ENCODE results near the gene SLC19A1. TPM values are rescaled to one million over a fixed set of nuclear protein-coding genes. Genes with fewer than 3 reads are reported as not detected.

Gene SLC19A1
- polyA plus RNA-seq, 1 of the 3 experiments (the other 2 are of a cell fraction) = 15.0 TPM

DNA sequence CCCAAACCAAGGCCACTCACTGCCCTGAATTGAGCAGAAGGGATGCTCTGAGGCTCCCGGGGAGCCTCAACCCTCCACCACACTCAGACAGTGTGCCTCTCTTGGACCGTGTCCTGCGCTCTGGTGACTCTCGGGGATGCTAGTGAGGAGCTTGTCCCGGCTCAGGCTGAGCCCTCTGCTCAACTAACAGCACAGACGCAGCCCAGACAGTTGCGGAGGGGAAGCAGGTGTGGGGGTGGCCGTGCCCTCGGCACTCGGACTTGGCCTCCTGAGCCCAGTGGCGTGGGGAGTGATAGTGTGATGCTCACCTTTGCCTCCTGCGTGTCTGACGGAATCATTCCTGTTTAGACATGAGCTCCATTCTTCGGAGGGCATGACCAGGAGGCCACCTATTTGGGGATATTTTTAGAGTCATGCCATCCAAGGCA, 15.4 kb upstream of the SLC19A1 start:
- 95% methylated on average over 7 of the region's 14 CpGs for WGBS (ENCODE audit: low lambda C conversion rate)

More for the DNA sequence above, 15.4 kb upstream of the SLC19A1 start:
- POLR2A ChIA-PET = interaction anchor here (2.2 kb wide), 1 partner anchor 38 kb away, joined by 15 read pairs; no protein-coding TSS in a partner anchor
- CTCF ChIA-PET = interaction anchor here (1.4 to 7.4 kb wide), 5 partner anchors 14 to 263 kb away, joined by 4 to 135 read pairs (median 38); no protein-coding TSS in a partner anchor
- no peak for DNase-seq
- Histone ChIP-seq H2AFZ (ENCODE audit: low read depth) (no peak overlapping the region), H3K9me3 (no peaks in the 10 kb centered on the region), H3K9me2 (no peaks in the 10 kb centered on the region), H3K79me2 (ENCODE audit: insufficient read depth) (no peaks in the 10 kb centered on the region), H3K9ac (no peak overlapping the region), H4K20me1 (ENCODE audit: insufficient read depth) (no peaks in the 10 kb centered on the region), H3K27ac (ENCODE audit: low read depth in 2 of 2, low read length in 1 of 2) (no peak overlapping the region), H3K36me3 (replicated peaks in 1 of 2; ENCODE audit: control insufficient read depth in 1 of 2, insufficient read depth in 2 of 2, low read length in 1 of 2) (no peaks in the 10 kb centered on the region), H3K4me2 (no peak overlapping the region), H3K4me1 (ENCODE audit: control insufficient read depth in 1 of 2, insufficient read depth in 2 of 2, low read depth in 1 of 2, low read length in 1 of 2) (peaks cover 0 to 18% of the 10 kb centered on the region in 2 experiments; a peak in 1 of 4 replicates), H3K27me3 (ENCODE audit: insufficient read depth) (no peaks in the 10 kb centered on the region), H3F3A (replicated peaks; ENCODE audit: insufficient read depth) (peaks cover 6% of the 10 kb centered on the region), H3K4me3 (ENCODE audit: low read depth in 2 of 2, low read length in 1 of 2) (no peak overlapping the region)
- TF ChIP-seq TCF12 (IDR thresholded peaks at IDR 0.05) (no peak), NFIC (IDR thresholded peaks at IDR 0.05; ENCODE audit: borderline replicate concordance) (no peak), TAF1 (IDR thresholded peaks at IDR 0.05; ENCODE audit: borderline replicate concordance, low read depth, low read length) (no peak), PBX3 (IDR thresholded peaks at IDR 0.05) (no peak), CHD2 (IDR thresholded peaks at IDR 0.05; ENCODE audit: low read length, partially characterized antibody) (no peak), MXI1 (IDR thresholded peaks at IDR 0.05; ENCODE audit: low read depth, low read length) (no peak), GABPA (IDR thresholded peaks at IDR 0.05; ENCODE audit: low read depth) (no peak), FOSL2 (IDR thresholded peaks at IDR 0.05; ENCODE audit: borderline replicate concordance, low read depth) (no peak), RAD21 (IDR thresholded peaks at IDR 0.05; ENCODE audit: low read length) (no peak), NRF1 (IDR thresholded peaks at IDR 0.05; ENCODE audit: low read depth, low read length) (no peak), SIN3A (IDR thresholded peaks at IDR 0.05; ENCODE audit: borderline replicate concordance, low read depth, low read length) (no peak), EZH2phosphoT487 (IDR thresholded peaks at IDR 0.05; ENCODE audit: borderline replicate concordance, low read depth) (no peak), MAX (IDR thresholded peaks at IDR 0.05; ENCODE audit: low read depth) (no peak), RCOR1 (IDR thresholded peaks at IDR 0.05; ENCODE audit: low read length) (no peak), SMC3 (IDR thresholded peaks at IDR 0.05; ENCODE audit: low read depth, low read length) (no peak), YY1 (IDR thresholded peaks at IDR 0.05; ENCODE audit: low read depth) (no peak), IRF3 (IDR thresholded peaks at IDR 0.05; ENCODE audit: low read depth, low read length) (no peak), TEAD4 (IDR thresholded peaks at IDR 0.05; ENCODE audit: borderline replicate concordance, insufficient read depth) (no peak), CTCF (IDR thresholded peaks at IDR 0.05) (no peak)
- TF ChIP-seq, protein P1, sequence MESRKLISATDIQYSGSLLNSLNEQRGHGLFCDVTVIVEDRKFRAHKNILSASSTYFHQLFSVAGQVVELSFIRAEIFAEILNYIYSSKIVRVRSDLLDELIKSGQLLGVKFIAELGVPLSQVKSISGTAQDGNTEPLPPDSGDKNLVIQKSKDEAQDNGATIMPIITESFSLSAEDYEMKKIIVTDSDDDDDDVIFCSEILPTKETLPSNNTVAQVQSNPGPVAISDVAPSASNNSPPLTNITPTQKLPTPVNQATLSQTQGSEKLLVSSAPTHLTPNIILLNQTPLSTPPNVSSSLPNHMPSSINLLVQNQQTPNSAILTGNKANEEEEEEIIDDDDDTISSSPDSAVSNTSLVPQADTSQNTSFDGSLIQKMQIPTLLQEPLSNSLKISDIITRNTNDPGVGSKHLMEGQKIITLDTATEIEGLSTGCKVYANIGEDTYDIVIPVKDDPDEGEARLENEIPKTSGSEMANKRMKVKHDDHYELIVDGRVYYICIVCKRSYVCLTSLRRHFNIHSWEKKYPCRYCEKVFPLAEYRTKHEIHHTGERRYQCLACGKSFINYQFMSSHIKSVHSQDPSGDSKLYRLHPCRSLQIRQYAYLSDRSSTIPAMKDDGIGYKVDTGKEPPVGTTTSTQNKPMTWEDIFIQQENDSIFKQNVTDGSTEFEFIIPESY (IDR thresholded peaks at IDR 0.05; ENCODE audit: borderline replicate concordance, low read depth) = no peak

Measured in SK-N-SH (cell line).